Measurements from ENCODE around the gene DCAF17. TPM values are rescaled to one million over a fixed set of nuclear protein-coding genes. Genes with fewer than 3 reads are reported as not detected.
"Not testable (repeated sequence)": the region's sequence is repeated elsewhere in the genome, so short reads cannot be mapped to it uniquely, and the experiment has no call there.

The DCAF17 gene
- total RNA-seq, 1 donor from 2014 or later: 19.6 TPM

- no peaks in the 10 kb centered on the region for H3K27me3 ChIP-seq
- no peak overlapping the region for H3K27ac ChIP-seq
- TF ChIP-seq POLR2A (IDR thresholded peaks at IDR 0.05) (no peak), POLR2AphosphoS5 (IDR thresholded peaks at IDR 0.05; ENCODE audit: insufficient read depth in 1 of 2, low read depth in 1 of 2) (no peak)
- TF ChIP-seq, protein P1, sequence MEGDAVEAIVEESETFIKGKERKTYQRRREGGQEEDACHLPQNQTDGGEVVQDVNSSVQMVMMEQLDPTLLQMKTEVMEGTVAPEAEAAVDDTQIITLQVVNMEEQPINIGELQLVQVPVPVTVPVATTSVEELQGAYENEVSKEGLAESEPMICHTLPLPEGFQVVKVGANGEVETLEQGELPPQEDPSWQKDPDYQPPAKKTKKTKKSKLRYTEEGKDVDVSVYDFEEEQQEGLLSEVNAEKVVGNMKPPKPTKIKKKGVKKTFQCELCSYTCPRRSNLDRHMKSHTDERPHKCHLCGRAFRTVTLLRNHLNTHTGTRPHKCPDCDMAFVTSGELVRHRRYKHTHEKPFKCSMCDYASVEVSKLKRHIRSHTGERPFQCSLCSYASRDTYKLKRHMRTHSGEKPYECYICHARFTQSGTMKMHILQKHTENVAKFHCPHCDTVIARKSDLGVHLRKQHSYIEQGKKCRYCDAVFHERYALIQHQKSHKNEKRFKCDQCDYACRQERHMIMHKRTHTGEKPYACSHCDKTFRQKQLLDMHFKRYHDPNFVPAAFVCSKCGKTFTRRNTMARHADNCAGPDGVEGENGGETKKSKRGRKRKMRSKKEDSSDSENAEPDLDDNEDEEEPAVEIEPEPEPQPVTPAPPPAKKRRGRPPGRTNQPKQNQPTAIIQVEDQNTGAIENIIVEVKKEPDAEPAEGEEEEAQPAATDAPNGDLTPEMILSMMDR (IDR thresholded peaks at IDR 0.05): no peak
- intact Hi-C loops (cut with DNase I): no loop called here
- peaks cover 26% of the 10 kb centered on the region for H3K4me1 ChIP-seq
- H3K36me3 ChIP-seq: no peaks in the 10 kb centered on the region
- H3K9me3 ChIP-seq: no peaks in the 10 kb centered on the region
- H3K4me3 ChIP-seq: no peak overlapping the region
- DNase-seq (ENCODE audit: extremely low spot score in 2 of 2): no peak
Observed at GRCh38 chr2:171410101-171410500, 23.9 kb upstream of the DCAF17 start.

DNA sequence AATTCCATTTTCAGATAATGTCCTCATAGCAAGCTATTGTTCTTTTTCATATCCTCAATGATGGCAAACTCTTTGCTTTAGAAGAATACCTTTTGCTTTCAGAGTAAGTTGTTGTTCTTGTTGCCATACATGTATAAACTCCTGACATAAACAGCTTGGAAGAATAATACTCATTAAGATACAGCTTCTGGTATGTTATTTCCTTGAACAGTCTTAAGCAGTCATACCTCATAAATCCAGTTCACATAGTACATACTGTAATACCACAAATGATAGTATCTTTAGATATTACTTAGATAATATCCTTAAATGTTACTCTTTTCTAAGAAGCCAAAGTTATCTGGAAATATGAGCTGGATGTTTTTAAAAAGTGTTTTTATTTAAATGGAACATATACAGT lies 23.4 kb upstream of the DCAF17 start:
- TF ChIP-seq POLR2AphosphoS5 (IDR thresholded peaks at IDR 0.05; ENCODE audit: insufficient read depth in 1 of 2, low read depth in 1 of 2): no peak
- TF ChIP-seq POLR2A (IDR thresholded peaks at IDR 0.05): no peak
- TF ChIP-seq, protein P1 (IDR thresholded peaks at IDR 0.05): no peak
- peaks cover 31% of the 10 kb centered on the region for H3K4me1 ChIP-seq
- intact Hi-C loops (cut with DNase I): no loop called here
- H3K27me3 ChIP-seq: no peaks in the 10 kb centered on the region
- H3K27ac ChIP-seq: no peak overlapping the region
- H3K9me3 ChIP-seq: no peaks in the 10 kb centered on the region
- H3K36me3 ChIP-seq: no peaks in the 10 kb centered on the region
- DNase-seq (ENCODE audit: extremely low spot score in 2 of 2): no peak
- no peak overlapping the region for H3K4me3 ChIP-seq

GRCh38 chr2:171411214-171411613 lies 22.8 kb upstream of the DCAF17 start:
- peaks cover 36% of the 10 kb centered on the region for H3K4me1 ChIP-seq
- no peak overlapping the region for H3K27ac ChIP-seq
- TF ChIP-seq, protein P1 (IDR thresholded peaks at IDR 0.05): no peak
- TF ChIP-seq POLR2AphosphoS5 (IDR thresholded peaks at IDR 0.05; ENCODE audit: insufficient read depth in 1 of 2, low read depth in 1 of 2) (no peak), POLR2A (IDR thresholded peaks at IDR 0.05) (no peak)
- H3K4me3 ChIP-seq: no peak overlapping the region
- no peaks in the 10 kb centered on the region for H3K36me3 ChIP-seq
- H3K27me3 ChIP-seq: no peaks in the 10 kb centered on the region
- DNase-seq (ENCODE audit: extremely low spot score in 2 of 2): no peak
- no peaks in the 10 kb centered on the region for H3K9me3 ChIP-seq
- intact Hi-C loops (cut with DNase I): no loop called here

DNA sequence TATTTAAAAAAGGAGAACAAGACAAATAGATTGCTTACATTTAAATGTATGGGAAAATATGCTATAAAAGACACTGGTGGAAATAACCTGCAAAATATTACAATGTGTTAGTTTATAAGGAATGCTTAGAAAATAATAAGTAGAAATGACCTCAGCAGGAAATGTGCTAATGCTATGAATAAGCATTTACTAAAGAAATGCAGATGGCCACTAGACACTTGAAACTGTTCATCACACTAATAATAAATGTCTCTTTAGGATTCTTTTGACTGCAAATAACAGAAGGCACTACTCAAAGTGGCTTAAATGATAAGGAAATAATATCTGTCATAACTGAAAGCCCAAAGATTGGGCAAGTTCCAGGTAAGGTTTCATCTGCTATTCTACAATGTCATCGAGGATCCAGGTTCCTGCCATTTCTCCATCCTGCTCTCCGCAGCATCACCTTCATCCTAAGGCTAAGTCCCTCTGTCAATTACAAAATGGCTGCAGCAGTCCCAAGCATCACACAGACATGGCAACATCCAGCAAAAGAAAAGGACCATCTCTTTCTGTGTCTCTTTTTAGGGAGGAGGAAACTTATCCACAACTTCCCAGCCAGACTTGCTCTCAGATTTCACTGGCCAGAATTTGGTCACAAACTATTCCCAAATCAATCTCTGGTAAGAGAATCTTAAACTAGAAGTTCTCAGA lies 22.1 kb upstream of the DCAF17 start:
- H3K4me3 ChIP-seq: no peak overlapping the region
- no peaks in the 10 kb centered on the region for H3K27me3 ChIP-seq
- DNase-seq (ENCODE audit: extremely low spot score in 2 of 2): no peak
- intact Hi-C loops (cut with DNase I): no loop called here
- peaks cover 36% of the 10 kb centered on the region for H3K4me1 ChIP-seq
- no peak overlapping the region for H3K27ac ChIP-seq
- H3K9me3 ChIP-seq: no peaks in the 10 kb centered on the region
- no peaks in the 10 kb centered on the region for H3K36me3 ChIP-seq
- TF ChIP-seq, protein P1 (IDR thresholded peaks at IDR 0.05): no peak
- no peak for TF ChIP-seq POLR2A (IDR thresholded peaks at IDR 0.05)
- TF ChIP-seq POLR2AphosphoS5 (IDR thresholded peaks at IDR 0.05; ENCODE audit: insufficient read depth in 1 of 2, low read depth in 1 of 2): no peak

- Histone ChIP-seq H3K27ac (no peak overlapping the region), H3K4me1 (peaks cover 36% of the 10 kb centered on the region), H3K9me3 (no peaks in the 10 kb centered on the region), H3K36me3 (no peaks in the 10 kb centered on the region), H3K4me3 (no peak overlapping the region), H3K27me3 (no peaks in the 10 kb centered on the region)
- DNase-seq (ENCODE audit: extremely low spot score in 2 of 2): no peak
- TF ChIP-seq, protein P1 (IDR thresholded peaks at IDR 0.05): no peak
- no peak for TF ChIP-seq POLR2A (IDR thresholded peaks at IDR 0.05)
- no peak for TF ChIP-seq POLR2AphosphoS5 (IDR thresholded peaks at IDR 0.05; ENCODE audit: insufficient read depth in 1 of 2, low read depth in 1 of 2)
- intact Hi-C loops (cut with DNase I): no loop called here
Observed at GRCh38 chr2:171412571-171413175, 21.4 kb upstream of the DCAF17 start.

DNA sequence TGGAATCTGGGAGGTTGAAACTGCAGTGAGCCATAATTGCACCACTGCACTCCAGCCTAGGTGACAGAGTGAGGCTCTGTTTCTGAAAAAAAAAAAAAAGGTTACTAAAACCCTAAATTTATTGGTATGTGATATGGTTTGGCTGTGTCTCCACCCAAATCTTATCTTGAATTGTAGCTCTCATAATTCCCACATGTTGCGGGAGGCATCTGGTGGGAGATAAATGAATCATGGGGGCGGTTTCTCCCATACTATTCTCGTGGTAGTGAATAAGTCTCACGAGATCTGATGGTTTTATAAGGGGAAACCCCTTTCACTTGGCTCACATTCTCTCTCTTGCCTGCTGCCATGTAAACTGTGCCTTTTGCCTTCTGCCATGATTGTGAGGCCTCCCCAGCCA lies 19.4 kb upstream of the DCAF17 start:
- H3K27me3 ChIP-seq; H3K36me3 ChIP-seq; DNase-seq (ENCODE audit: extremely low spot score in 2 of 2); intact Hi-C loops (cut with DNase I); H3K27ac ChIP-seq; H3K4me3 ChIP-seq; H3K9me3 ChIP-seq: not testable (repeated sequence)
- peaks cover 28% of the 10 kb centered on the region for H3K4me1 ChIP-seq
